ENCODE data around the gene SLC15A2. TPM values are rescaled to one million over a fixed set of nuclear protein-coding genes. Genes with fewer than 3 reads are reported as not detected.
"Not testable (repeated sequence)": the region's sequence is repeated elsewhere in the genome, so short reads cannot be mapped to it uniquely, and the experiment has no call there.

The SLC15A2 gene, protein sequence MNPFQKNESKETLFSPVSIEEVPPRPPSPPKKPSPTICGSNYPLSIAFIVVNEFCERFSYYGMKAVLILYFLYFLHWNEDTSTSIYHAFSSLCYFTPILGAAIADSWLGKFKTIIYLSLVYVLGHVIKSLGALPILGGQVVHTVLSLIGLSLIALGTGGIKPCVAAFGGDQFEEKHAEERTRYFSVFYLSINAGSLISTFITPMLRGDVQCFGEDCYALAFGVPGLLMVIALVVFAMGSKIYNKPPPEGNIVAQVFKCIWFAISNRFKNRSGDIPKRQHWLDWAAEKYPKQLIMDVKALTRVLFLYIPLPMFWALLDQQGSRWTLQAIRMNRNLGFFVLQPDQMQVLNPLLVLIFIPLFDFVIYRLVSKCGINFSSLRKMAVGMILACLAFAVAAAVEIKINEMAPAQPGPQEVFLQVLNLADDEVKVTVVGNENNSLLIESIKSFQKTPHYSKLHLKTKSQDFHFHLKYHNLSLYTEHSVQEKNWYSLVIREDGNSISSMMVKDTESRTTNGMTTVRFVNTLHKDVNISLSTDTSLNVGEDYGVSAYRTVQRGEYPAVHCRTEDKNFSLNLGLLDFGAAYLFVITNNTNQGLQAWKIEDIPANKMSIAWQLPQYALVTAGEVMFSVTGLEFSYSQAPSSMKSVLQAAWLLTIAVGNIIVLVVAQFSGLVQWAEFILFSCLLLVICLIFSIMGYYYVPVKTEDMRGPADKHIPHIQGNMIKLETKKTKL
- total RNA-seq (27.0 TPM), polyA plus RNA-seq (ENCODE audit: insufficient read depth in 1 of 8, insufficient read length in 8 of 8, low replicate concordance in 1 of 8) (10 to 100 TPM; 17.3 to 56.0 (median 29.5) TPM)
- long read RNA-seq, donor 1, full-length matches to known transcripts = 2 of 2 reads
- long read RNA-seq, donor 1, partial matches to known transcripts = 0 of 2 reads
- long read RNA-seq, donor 1, other reads (novel, unspliced or antisense) = 0 of 2 reads
- long read RNA-seq, donor 2, full-length matches to known transcripts = 1 of 1 reads
- long read RNA-seq, donor 2, partial matches to known transcripts = 0 of 1 reads
- long read RNA-seq, donor 2, other reads (novel, unspliced or antisense) = 0 of 1 reads
- long read RNA-seq, donor 3, full-length matches to known transcripts = 20 of 37 reads
- long read RNA-seq, donor 3, partial matches to known transcripts = 17 of 37 reads
- long read RNA-seq, donor 3, other reads (novel, unspliced or antisense) = 0 of 37 reads
- long read RNA-seq, donor 4, full-length matches to known transcripts = 2 of 2 reads
- long read RNA-seq, donor 4, partial matches to known transcripts = 0 of 2 reads
- long read RNA-seq, donor 4, other reads (novel, unspliced or antisense) = 0 of 2 reads
- long read RNA-seq, donor 5, full-length matches to known transcripts = 7 of 22 reads
- long read RNA-seq, donor 5, partial matches to known transcripts = 15 of 22 reads
- long read RNA-seq, donor 5, other reads (novel, unspliced or antisense) = 0 of 22 reads
- long read RNA-seq, donor 6, full-length matches to known transcripts = 15 of 35 reads
- long read RNA-seq, donor 6, partial matches to known transcripts = 20 of 35 reads
- long read RNA-seq, donor 6, other reads (novel, unspliced or antisense) = 0 of 35 reads
- long read RNA-seq, donor 7, full-length matches to known transcripts = 4 of 4 reads
- long read RNA-seq, donor 7, partial matches to known transcripts = 0 of 4 reads
- long read RNA-seq, donor 7, other reads (novel, unspliced or antisense) = 0 of 4 reads
- long read RNA-seq, donor 8, partial matches to known transcripts = 0 of 2 reads
- long read RNA-seq, donor 8, other reads (novel, unspliced or antisense) = 0 of 2 reads
- long read RNA-seq, donor 9 = 0 reads
- long read RNA-seq, donor 10, full-length matches to known transcripts = 3 of 3 reads
- long read RNA-seq, donor 10, partial matches to known transcripts = 0 of 3 reads
- long read RNA-seq, donor 10, other reads (novel, unspliced or antisense) = 0 of 3 reads
- long read RNA-seq, donor 11, full-length matches to known transcripts = 3 of 3 reads
- long read RNA-seq, donor 11, partial matches to known transcripts = 0 of 3 reads
- long read RNA-seq, donor 11, other reads (novel, unspliced or antisense) = 0 of 3 reads

DNA sequence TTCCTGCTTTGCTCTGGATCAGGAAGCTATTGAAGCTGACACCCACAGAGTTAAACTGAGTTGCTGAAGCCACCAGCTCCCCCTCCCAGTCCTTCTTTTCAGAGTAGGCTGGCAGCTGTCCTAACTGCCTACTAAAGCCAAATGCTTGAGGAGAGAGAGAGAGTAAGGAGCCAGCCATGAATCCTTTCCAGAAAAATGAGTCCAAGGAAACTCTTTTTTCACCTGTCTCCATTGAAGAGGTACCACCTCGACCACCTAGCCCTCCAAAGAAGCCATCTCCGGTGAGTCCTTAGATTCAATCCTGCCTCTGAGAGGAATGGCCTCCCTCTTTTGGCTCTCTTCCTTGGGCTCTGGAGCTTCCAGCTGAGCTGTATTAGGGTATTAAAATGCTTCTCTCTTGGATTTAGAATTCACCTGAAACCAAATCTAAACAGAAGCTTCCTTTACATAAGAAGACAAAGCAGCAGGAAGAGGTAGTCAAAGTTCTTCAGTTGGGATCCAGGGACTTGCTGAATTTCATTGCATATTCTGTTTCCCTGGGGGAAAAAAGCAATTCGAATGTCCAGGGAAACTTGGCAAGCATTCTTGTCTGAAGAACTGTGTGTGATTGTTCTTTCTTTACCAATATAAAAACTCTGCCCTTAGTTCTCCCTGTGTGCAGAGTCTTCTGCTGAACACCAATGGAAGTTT is at the start of gene SLC15A2:
TSS of gene SLC15A2 (plus strand) at position 101 of the 690 bp plus-strand sequence. CDS start at position 177, 76 bp downstream.
- peaks cover 8% of the 10 kb centered on the region for H3K4me1 ChIP-seq (ENCODE audit: control insufficient read depth, insufficient read depth, low read length)
- H3K9me3 ChIP-seq (replicated peaks; ENCODE audit: control insufficient read depth, low read depth, low read length) = no peaks in the 10 kb centered on the region
- peak within 1 kb of the TSS; percentile 38 for H3K4me3 ChIP-seq (ENCODE audit: low read length)
- no CpG with 5 or more reads among the region's 3 CpGs for WGBS (ENCODE audit: insufficient coverage)
- H3K36me3 ChIP-seq (ENCODE audit: control insufficient read depth, insufficient read depth, low read length) = peaks cover 2% of the 10 kb centered on the region
- peak within 1 kb of the TSS; percentile 49 for H3K27ac ChIP-seq (ENCODE audit: low read length)
- H3K27me3 ChIP-seq (ENCODE audit: control insufficient read depth, insufficient read depth, low read length) = no peaks in the 10 kb centered on the region
- peak; percentile 82 for DNase-seq

DNA sequence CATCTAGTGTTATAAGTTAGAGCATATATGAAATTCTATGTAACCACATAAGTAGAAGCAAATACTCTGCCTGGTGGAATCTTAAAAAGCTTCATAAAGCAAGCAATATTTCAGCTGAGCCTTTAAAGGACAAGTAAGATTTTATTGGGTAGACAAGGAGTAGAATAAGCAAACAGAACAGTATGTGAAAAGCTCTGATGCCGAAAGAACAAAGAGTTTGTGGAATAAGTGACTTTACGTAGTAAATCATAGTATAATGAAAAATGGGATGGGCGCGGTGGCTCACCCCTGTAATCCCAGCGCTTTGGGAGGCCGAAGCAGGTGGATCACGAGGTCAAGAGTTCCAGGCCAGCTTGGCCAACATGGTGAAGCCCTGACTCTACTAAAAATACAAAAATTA is 49.3 kb upstream of the SLC15A2 start:
- Histone ChIP-seq H3K27me3 (ENCODE audit: control insufficient read depth, insufficient read depth, low read length) (no peaks in the 10 kb centered on the region), H3K4me3 (ENCODE audit: low read length) (no peak overlapping the region), H3K9me3 (replicated peaks; ENCODE audit: control insufficient read depth, low read depth, low read length) (no peaks in the 10 kb centered on the region), H3K36me3 (ENCODE audit: control insufficient read depth, insufficient read depth, low read length) (no peaks in the 10 kb centered on the region), H3K4me1 (ENCODE audit: control insufficient read depth, insufficient read depth, low read length) (no peaks in the 10 kb centered on the region), H3K27ac (ENCODE audit: low read length) (no peak overlapping the region)
- 95% methylated on average over 4 of the region's 7 CpGs for WGBS (ENCODE audit: insufficient coverage)
- DNase-seq = no peak

GRCh38 chr3:121852256-121852655 is 41.9 kb upstream of the SLC15A2 start:
- H3K27me3 ChIP-seq (ENCODE audit: control insufficient read depth, insufficient read depth, low read length) = no peaks in the 10 kb centered on the region
- no peak overlapping the region for H3K27ac ChIP-seq (ENCODE audit: low read length)
- no peaks in the 10 kb centered on the region for H3K9me3 ChIP-seq (replicated peaks; ENCODE audit: control insufficient read depth, low read depth, low read length)
- H3K4me3 ChIP-seq (ENCODE audit: low read length) = no peak overlapping the region
- WGBS (ENCODE audit: insufficient coverage) = no CpG with 5 or more reads among the region's 2 CpGs
- no peaks in the 10 kb centered on the region for H3K4me1 ChIP-seq (ENCODE audit: control insufficient read depth, insufficient read depth, low read length)
- DNase-seq = no peak
- H3K36me3 ChIP-seq (ENCODE audit: control insufficient read depth, insufficient read depth, low read length) = no peaks in the 10 kb centered on the region

GRCh38 chr3:121855555-121855954 is 38.6 kb upstream of the SLC15A2 start:
- Histone ChIP-seq H3K27ac (ENCODE audit: low read length) (no peak overlapping the region), H3K4me1 (ENCODE audit: control insufficient read depth, insufficient read depth, low read length) (no peaks in the 10 kb centered on the region), H3K4me3 (ENCODE audit: low read length) (no peak overlapping the region), H3K9me3 (replicated peaks; ENCODE audit: control insufficient read depth, low read depth, low read length) (no peaks in the 10 kb centered on the region), H3K36me3 (ENCODE audit: control insufficient read depth, insufficient read depth, low read length) (no peaks in the 10 kb centered on the region), H3K27me3 (ENCODE audit: control insufficient read depth, insufficient read depth, low read length) (no peaks in the 10 kb centered on the region)
- no peak for DNase-seq
- no CpG with 5 or more reads among the region's 5 CpGs for WGBS (ENCODE audit: insufficient coverage)

- H3K9me3 ChIP-seq (replicated peaks; ENCODE audit: control insufficient read depth, low read depth, low read length); H3K27me3 ChIP-seq (ENCODE audit: control insufficient read depth, insufficient read depth, low read length): not testable (repeated sequence)
- no CpG with 5 or more reads among the region's 5 CpGs for WGBS (ENCODE audit: insufficient coverage)
These were observed 36.4 kb upstream of the SLC15A2 start for GRCh38 chr3:121857778-121858177.

GRCh38 chr3:121863247-121863646 is 31.0 kb upstream of the SLC15A2 start:
- H3K36me3 ChIP-seq (ENCODE audit: control insufficient read depth, insufficient read depth, low read length); H3K9me3 ChIP-seq (replicated peaks; ENCODE audit: control insufficient read depth, low read depth, low read length); H3K27ac ChIP-seq (ENCODE audit: low read length); H3K4me1 ChIP-seq (ENCODE audit: control insufficient read depth, insufficient read depth, low read length); H3K4me3 ChIP-seq (ENCODE audit: low read length); H3K27me3 ChIP-seq (ENCODE audit: control insufficient read depth, insufficient read depth, low read length); DNase-seq: not testable (repeated sequence)
- WGBS (ENCODE audit: insufficient coverage) = 85% methylated on average over 6 of the region's 9 CpGs

More at GRCh38 chr3:121857778-121858177, 36.4 kb upstream of the SLC15A2 start:
- DNase-seq; H3K36me3 ChIP-seq (ENCODE audit: control insufficient read depth, insufficient read depth, low read length); H3K4me1 ChIP-seq (ENCODE audit: control insufficient read depth, insufficient read depth, low read length); H3K4me3 ChIP-seq (ENCODE audit: low read length); H3K27ac ChIP-seq (ENCODE audit: low read length): not testable (repeated sequence)

DNA sequence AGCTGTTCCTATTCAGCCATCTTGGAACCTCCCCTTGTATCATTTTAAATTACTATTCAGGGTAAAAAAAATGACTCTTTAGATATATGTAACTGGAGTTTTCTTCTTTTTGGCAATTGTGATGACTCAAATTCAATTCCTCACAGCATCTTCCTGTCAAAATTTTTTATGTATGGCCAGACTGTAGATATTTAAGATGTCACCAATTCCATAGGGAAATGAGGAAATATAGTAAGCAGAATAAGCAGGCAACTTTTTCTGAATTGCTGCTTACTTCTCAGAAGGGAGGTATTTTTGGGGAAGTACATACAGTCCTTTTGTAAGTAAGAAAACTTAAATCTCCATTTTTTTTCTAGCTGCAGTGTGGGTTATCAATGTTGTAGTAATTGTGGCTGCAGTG is 30.4 kb upstream of the SLC15A2 start:
- H3K27ac ChIP-seq (ENCODE audit: low read length) = no peak overlapping the region
- no peaks in the 10 kb centered on the region for H3K27me3 ChIP-seq (ENCODE audit: control insufficient read depth, insufficient read depth, low read length)

GRCh38 chr3:121869736-121870135 is 24.5 kb upstream of the SLC15A2 start:
- no peaks in the 10 kb centered on the region for H3K9me3 ChIP-seq (replicated peaks; ENCODE audit: control insufficient read depth, low read depth, low read length)
- DNase-seq = no peak
- no peaks in the 10 kb centered on the region for H3K36me3 ChIP-seq (ENCODE audit: control insufficient read depth, insufficient read depth, low read length)
- no peak overlapping the region for H3K27ac ChIP-seq (ENCODE audit: low read length)
- 100% methylated on average over 1 of the region's 2 CpGs for WGBS (ENCODE audit: insufficient coverage)
- H3K4me1 ChIP-seq (ENCODE audit: control insufficient read depth, insufficient read depth, low read length) = no peaks in the 10 kb centered on the region
- no peaks in the 10 kb centered on the region for H3K27me3 ChIP-seq (ENCODE audit: control insufficient read depth, insufficient read depth, low read length)
- H3K4me3 ChIP-seq (ENCODE audit: low read length) = no peak overlapping the region

More for the DNA sequence above, 30.4 kb upstream of the SLC15A2 start:
- peak; percentile 6 for DNase-seq
- no peaks in the 10 kb centered on the region for H3K4me1 ChIP-seq (ENCODE audit: control insufficient read depth, insufficient read depth, low read length)
- H3K9me3 ChIP-seq (replicated peaks; ENCODE audit: control insufficient read depth, low read depth, low read length) = peaks cover 4% of the 10 kb centered on the region
- H3K4me3 ChIP-seq (ENCODE audit: low read length) = no peak overlapping the region
- H3K36me3 ChIP-seq (ENCODE audit: control insufficient read depth, insufficient read depth, low read length) = no peaks in the 10 kb centered on the region
